WTC11 (cell line): ENCODE data around the gene TMEM38A. TPM values are rescaled to one million over a fixed set of nuclear protein-coding genes. Genes with fewer than 3 reads are reported as not detected.

ENCODE experiments used
- ATAC-seq: fragments of 200-7000 bp; cut with Tn5 transposase; 2 replicates; pipeline ENCODE4 v1.10.0; 2021; ENCODE audit warnings: mild to moderate bottlenecking, moderate library complexity
- CTCF ChIA-PET: fragments of 300-600 bp; sonication (Branson Sonifier 250); formaldehyde crosslinking; loops from one replicate; lab custom pipeline; 2021; ENCODE audit warnings: antibody characterized with exemption; lab: Charles Lee
- POLR2A ChIA-PET: fragments of 350-600 bp; sonication (Branson Sonifier 250); formaldehyde crosslinking; loops from one replicate; lab custom pipeline; 2021; ENCODE audit warnings: antibody characterized with exemption; lab: Charles Lee
- DNase-seq: peaks from one replicate; pipeline ENCODE4 v3.0.0; 2021; ENCODE audit warnings: low spot score
- H3K27ac Mint-ChIP-seq: 2 replicates; pipeline ENCODE4 v1.8.0; 2021; ENCODE audit warnings: mixed read lengths
- H3K27me3 Mint-ChIP-seq: 2 replicates; pipeline ENCODE4 v1.8.0; 2021; ENCODE audit warnings: low read depth, mild to moderate bottlenecking, moderate library complexity, mixed read lengths
- H3K36me3 Mint-ChIP-seq: 2 replicates; pipeline ENCODE4 v1.8.0; 2021; ENCODE audit warnings: mixed read lengths
- H3K4me1 Mint-ChIP-seq: 2 replicates; pipeline ENCODE4 v1.8.0; 2022; ENCODE audit warnings: mixed read lengths
- H3K4me3 Mint-ChIP-seq: 2 replicates; pipeline ENCODE4 v1.8.0; 2021; ENCODE audit warnings: mild to moderate bottlenecking, moderate library complexity, mixed read lengths
- H3K9me3 Mint-ChIP-seq: 2 replicates; pipeline ENCODE4 v1.8.0; 2021; ENCODE audit warnings: mixed read lengths
- ATF2 ChIP-seq: sonication (generic); formaldehyde crosslinking; IDR thresholded peaks from 2 replicates; pipeline ENCODE4 v1.8.1; 2022; ENCODE audit warnings: low read depth, missing genetic modification reagents, borderline replicate concordance
- CREB1 ChIP-seq: sonication (generic); formaldehyde crosslinking; IDR thresholded peaks from 2 replicates; pipeline ENCODE4 v1.8.0; 2023; ENCODE audit warnings: mild to moderate bottlenecking, missing genetic modification reagents
- E2F1 ChIP-seq: sonication (generic); formaldehyde crosslinking; IDR thresholded peaks from 2 replicates; pipeline ENCODE4 v1.8.0; 2022; ENCODE audit warnings: mild to moderate bottlenecking, missing genetic modification reagents
- HMGA2 ChIP-seq: fragments of 250-450 bp; sonication (Bioruptor Pico); IDR thresholded peaks from 2 replicates; pipeline ENCODE4 v1.4.0; 2021; ENCODE audit warnings: mild to moderate bottlenecking, moderate library complexity
- HMGXB4 ChIP-seq: sonication (generic); formaldehyde crosslinking; IDR thresholded peaks from 2 replicates; pipeline ENCODE4 v1.8.1; 2023; ENCODE audit warnings: mild to moderate bottlenecking, moderate library complexity, missing genetic modification reagents
- IRF2 ChIP-seq: sonication (generic); formaldehyde crosslinking; IDR thresholded peaks from 2 replicates; pipeline ENCODE4 v1.8.0; 2022; ENCODE audit warnings: low read depth, missing genetic modification reagents, borderline replicate concordance
- KAT7 ChIP-seq: sonication (generic); formaldehyde crosslinking; IDR thresholded peaks from 2 replicates; pipeline ENCODE4 v1.8.1; 2023; ENCODE audit warnings: missing genetic modification reagents, mild to moderate bottlenecking, borderline replicate concordance
- MAX ChIP-seq: sonication (generic); formaldehyde crosslinking; IDR thresholded peaks from 2 replicates; pipeline ENCODE4 v1.8.0; 2022; ENCODE audit warnings: mild to moderate bottlenecking, missing genetic modification reagents
- NR3C1 ChIP-seq: sonication (generic); formaldehyde crosslinking; conservative IDR thresholded peaks from 2 replicates; pipeline ENCODE4 v1.8.1; 2023; ENCODE audit warnings: low read depth, mild to moderate bottlenecking, missing genetic modification reagents
- RORB ChIP-seq: fragments of 250-450 bp; sonication (Bioruptor Pico); IDR thresholded peaks from 2 replicates; pipeline ENCODE4 v1.9.0; 2021; ENCODE audit warnings: mild to moderate bottlenecking
- SOX15 ChIP-seq: fragments of 250-450 bp; sonication (Bioruptor Pico); IDR thresholded peaks from 2 replicates; pipeline ENCODE4 v1.9.0; 2021; ENCODE audit warnings: mild to moderate bottlenecking
- SP1 ChIP-seq: sonication (generic); formaldehyde crosslinking; conservative IDR thresholded peaks from 2 replicates; pipeline ENCODE4 v1.8.1; 2022; ENCODE audit warnings: missing genetic modification reagents
- STAT6 ChIP-seq: sonication (generic); formaldehyde crosslinking; conservative IDR thresholded peaks from 2 replicates; pipeline ENCODE4 v1.8.1; 2023; ENCODE audit warnings: mild to moderate bottlenecking, low read depth, missing genetic modification reagents, moderate library complexity
- USF1 ChIP-seq: sonication (generic); formaldehyde crosslinking; IDR thresholded peaks from 2 replicates; pipeline ENCODE4 v1.8.0; 2022; ENCODE audit warnings: mild to moderate bottlenecking, missing genetic modification reagents
- ZNF263 ChIP-seq: sonication (generic); formaldehyde crosslinking; IDR thresholded peaks from 2 replicates; pipeline ENCODE4 v1.8.1; 2022; ENCODE audit warnings: low read depth, mild to moderate bottlenecking, moderate library complexity, missing genetic modification reagents
- ZNF416 ChIP-seq: fragments of 250-450 bp; sonication (Bioruptor Pico); IDR thresholded peaks from 2 replicates; pipeline ENCODE4 v1.9.0; 2021; ENCODE audit warnings: mild to moderate bottlenecking, inconsistent platforms
- total RNA-seq: library from RNA; stranded (reverse); gene quantifications from 3 replicates; pipeline ENCODE4 v1.2.3, GENCODE V29; 2021

TMEM38A gene
- total RNA-seq, 1 experiment from 2014 or later: 9.5 TPM

- Mint-ChIP-seq H3K4me3 (peak overlapping the region; percentile 90), H3K4me1 (peaks cover 29% of the 10 kb centered on the region), H3K27me3 (no peaks in the 10 kb centered on the region), H3K36me3 (peaks cover 11% of the 10 kb centered on the region; the same call in 1 of the 2 replicates), H3K27ac (peak overlapping the region; percentile 65), H3K9me3 (no peaks in the 10 kb centered on the region)
- DNase-seq (no peak), ATAC-seq (no peak)
- ChIA-PET CTCF (interaction anchor here (1.0 to 1.8 kb wide), 3 partner anchors 9 to 186 kb away, joined by 3 to 4 read pairs (median 3); no protein-coding TSS in a partner anchor), POLR2A (interaction anchor here (1.0 kb wide), 1 partner anchor 29 kb away, joined by 3 read pairs; no protein-coding TSS in a partner anchor)
- 0 out of 2 replicates have a peak, but pooled peaks have one; percentile 71 for TF ChIP-seq KAT7
- peak; percentile 52; the same call in 1 of the 2 replicates for TF ChIP-seq HMGXB4 (CRISPR knock-in tag)
- TF ChIP-seq HMGA2 (CRISPR knock-in tag): no peak
These were observed 33.6 kb upstream of the TMEM38A start for GRCh38 chr19:16627193-16627927.

GRCh38 chr19:16627928-16628182 lies 33.1 kb upstream of the TMEM38A start:
- ChIA-PET POLR2A (interaction anchor here (0.6 to 1.0 kb wide), 2 partner anchors 17 to 29 kb away, joined by 3 to 4 read pairs; no protein-coding TSS in a partner anchor), CTCF (interaction anchor here (0.8 to 1.8 kb wide), 6 partner anchors 10 to 187 kb away, joined by 3 to 4 read pairs (median 3); partner anchors contain the start of gene TMEM38A)
- DNase-seq (no peak), ATAC-seq (no peak)
- peak overlapping the region; percentile 90 for H3K4me3 Mint-ChIP-seq
- TF ChIP-seq CREB1 (CRISPR knock-in tag) (no peak), KAT7 (peak; percentile 51; the same call in 1 of the 2 replicates), NR3C1 (no peak)
- peaks cover 14% of the 10 kb centered on the region; the same call in 1 of the 2 replicates for H3K36me3 Mint-ChIP-seq
- peaks cover 29% of the 10 kb centered on the region for H3K4me1 Mint-ChIP-seq
- no peak overlapping the region for H3K27ac Mint-ChIP-seq
- no peaks in the 10 kb centered on the region for H3K27me3 Mint-ChIP-seq
- no peaks in the 10 kb centered on the region for H3K9me3 Mint-ChIP-seq

GRCh38 chr19:16628183-16628983 lies 32.6 kb upstream of the TMEM38A start, which contains the start of gene MED26:
MED26 (minus strand) TSS chr19:16628204; CDS start chr19:16627943, 261 bp downstream.
- no peaks in the 10 kb centered on the region for H3K9me3 Mint-ChIP-seq
- H3K27me3 Mint-ChIP-seq: no peaks in the 10 kb centered on the region
- peaks cover 29% of the 10 kb centered on the region for H3K4me1 Mint-ChIP-seq
- H3K4me3 Mint-ChIP-seq: peak within 1 kb of the TSS; percentile 95
- DNase-seq (peak; percentile 95), ATAC-seq (peak; percentile 86)
- peak within 1 kb of the TSS; percentile 98 for H3K27ac Mint-ChIP-seq
- CTCF ChIA-PET: interaction anchor here (0.8 to 1.8 kb wide), 6 partner anchors 10 to 187 kb away, joined by 3 to 4 read pairs (median 3); partner anchors contain the start of gene TMEM38A
- H3K36me3 Mint-ChIP-seq: peaks cover 14% of the 10 kb centered on the region; the same call in 1 of the 2 replicates
- POLR2A ChIA-PET: interaction anchor here (0.6 to 1.0 kb wide), 2 partner anchors 16 to 28 kb away, joined by 3 to 4 read pairs; no protein-coding TSS in a partner anchor
- peak; percentile 46; the same call in 1 of the 2 replicates for TF ChIP-seq USF1 (CRISPR knock-in tag)
- TF ChIP-seq MAX (CRISPR knock-in tag): peak; percentile 64
- TF ChIP-seq RORB (CRISPR knock-in tag): no peak
- TF ChIP-seq ZNF263 (CRISPR knock-in tag): 0 out of 2 replicates have a peak, but pooled peaks have one; percentile 31
- peak; percentile 95 for TF ChIP-seq SP1 (CRISPR knock-in tag)
- no peak; the same call in 1 of the 2 replicates for TF ChIP-seq ZNF416 (CRISPR knock-in tag)
- TF ChIP-seq CREB1 (CRISPR knock-in tag): 0 out of 2 replicates have a peak, but pooled peaks have one; percentile 15
- no peak for TF ChIP-seq ATF2 (CRISPR knock-in tag)
- 0 out of 2 replicates have a peak, but pooled peaks have one; percentile 34 for TF ChIP-seq E2F1 (CRISPR knock-in tag)
- TF ChIP-seq IRF2 (CRISPR knock-in tag): no peak
- no peak for TF ChIP-seq HMGA2 (CRISPR knock-in tag)
- no peak for TF ChIP-seq STAT6 (CRISPR knock-in tag)
- TF ChIP-seq SOX15 (CRISPR knock-in tag): no peak
